ENCODE data around the gene MAP4K3.

The MAP4K3 gene

DNA sequence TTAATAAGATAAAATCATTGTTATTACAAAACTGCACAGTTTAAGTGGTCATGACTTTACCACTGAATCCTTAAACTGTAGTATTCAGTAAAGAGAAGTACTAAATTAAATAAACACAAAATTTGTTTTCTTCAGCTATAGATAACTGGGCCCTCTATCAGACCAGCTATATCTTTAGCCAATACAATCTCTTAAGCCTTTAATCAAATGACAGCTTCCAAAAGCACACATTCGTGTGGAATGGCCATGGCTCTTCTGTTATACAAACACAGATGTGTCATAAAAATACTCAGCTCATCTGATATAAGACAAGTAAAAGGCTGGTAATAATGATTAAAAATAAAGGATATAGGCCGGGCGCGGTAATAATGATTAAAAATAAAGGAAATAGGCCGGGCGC, 135.7 kb downstream of the MAP4K3 start:
- TF ChIP-seq FOXP2 (optimal IDR thresholded peaks at IDR 0.05; ENCODE audit: borderline replicate concordance, extremely low read depth, extremely low read length, insufficient read depth) (no peak), SIN3A (IDR thresholded peaks at IDR 0.05; ENCODE audit: borderline replicate concordance, insufficient read depth, low read length) (no peak), TAF1 (IDR thresholded peaks at IDR 0.05; ENCODE audit: borderline replicate concordance, insufficient read depth, low read length) (no peak), REST (IDR thresholded peaks at IDR 0.05; ENCODE audit: insufficient read depth in 1 of 2, low read depth in 2 of 2, low read length in 2 of 2) (no peak), POLR2AphosphoS5 (IDR thresholded peaks at IDR 0.05; ENCODE audit: low read depth, low read length) (no peak)

DNA sequence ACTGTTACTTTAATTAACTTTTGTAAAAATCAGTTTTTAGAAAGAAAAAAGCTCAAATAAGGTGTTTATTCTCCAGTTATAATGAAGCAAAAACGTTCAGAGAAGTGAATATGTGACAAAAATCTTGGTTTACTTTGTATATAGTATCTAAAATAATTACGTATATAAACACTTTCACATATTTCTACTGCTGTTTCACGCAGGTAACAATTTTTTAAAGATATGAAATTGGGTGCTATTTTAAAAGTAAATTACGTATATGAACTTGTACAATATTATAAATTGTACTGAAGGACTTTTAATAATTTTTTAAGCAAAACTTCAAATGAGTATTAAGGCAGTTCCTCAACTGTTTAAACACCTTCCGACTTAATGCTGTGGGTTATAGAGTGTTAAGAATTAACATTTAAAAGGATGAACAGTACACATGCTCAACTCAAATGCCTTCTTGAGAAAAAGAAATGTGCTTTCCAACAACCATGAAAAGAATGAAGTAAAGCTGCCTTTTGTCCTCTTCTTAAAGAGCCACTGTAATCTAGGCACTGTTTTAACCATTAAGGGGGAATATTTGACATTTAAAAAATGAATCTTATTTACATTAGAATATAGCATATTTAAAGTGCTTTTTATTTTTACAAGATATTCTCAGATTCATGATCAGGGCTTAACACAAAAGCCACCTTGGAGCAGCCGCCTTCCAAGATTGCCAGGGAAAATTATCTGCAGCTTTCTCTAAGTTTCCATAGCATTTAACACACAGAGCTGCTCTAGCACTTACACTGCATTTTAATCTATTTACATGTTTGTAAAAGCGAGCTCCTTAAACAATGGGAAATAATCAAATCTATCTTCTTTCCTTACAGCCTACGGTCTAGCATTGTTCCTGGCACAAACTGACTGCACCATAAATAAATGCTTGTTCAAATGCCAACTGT, 136.8 kb downstream of the MAP4K3 start:
- no peak for TF ChIP-seq SIN3A (IDR thresholded peaks at IDR 0.05; ENCODE audit: borderline replicate concordance, insufficient read depth, low read length)
- no peak for TF ChIP-seq FOXP2 (optimal IDR thresholded peaks at IDR 0.05; ENCODE audit: borderline replicate concordance, extremely low read depth, extremely low read length, insufficient read depth)
- TF ChIP-seq POLR2AphosphoS5 (IDR thresholded peaks at IDR 0.05; ENCODE audit: low read depth, low read length), result no peak
- no peak for TF ChIP-seq TAF1 (IDR thresholded peaks at IDR 0.05; ENCODE audit: borderline replicate concordance, insufficient read depth, low read length)
- TF ChIP-seq REST (IDR thresholded peaks at IDR 0.05; ENCODE audit: insufficient read depth in 1 of 2, low read depth in 2 of 2, low read length in 2 of 2), result no peak

GRCh38 chr2:39290433-39290832, 146.7 kb downstream of the MAP4K3 start:
- TF ChIP-seq TAF1 (IDR thresholded peaks at IDR 0.05; ENCODE audit: borderline replicate concordance, insufficient read depth, low read length) (no peak), FOXP2 (optimal IDR thresholded peaks at IDR 0.05; ENCODE audit: borderline replicate concordance, extremely low read depth, extremely low read length, insufficient read depth) (no peak), REST (IDR thresholded peaks at IDR 0.05; ENCODE audit: insufficient read depth in 1 of 2, low read depth in 2 of 2, low read length in 2 of 2) (no peak), SIN3A (IDR thresholded peaks at IDR 0.05; ENCODE audit: borderline replicate concordance, insufficient read depth, low read length) (no peak), POLR2AphosphoS5 (IDR thresholded peaks at IDR 0.05; ENCODE audit: low read depth, low read length) (no peak)

GRCh38 chr2:39289609-39290008, 147.5 kb downstream of the MAP4K3 start:
- no peak for TF ChIP-seq SIN3A (IDR thresholded peaks at IDR 0.05; ENCODE audit: borderline replicate concordance, insufficient read depth, low read length)
- no peak for TF ChIP-seq POLR2AphosphoS5 (IDR thresholded peaks at IDR 0.05; ENCODE audit: low read depth, low read length)
- no peak for TF ChIP-seq REST (IDR thresholded peaks at IDR 0.05; ENCODE audit: insufficient read depth in 1 of 2, low read depth in 2 of 2, low read length in 2 of 2)
- TF ChIP-seq FOXP2 (optimal IDR thresholded peaks at IDR 0.05; ENCODE audit: borderline replicate concordance, extremely low read depth, extremely low read length, insufficient read depth), result no peak
- TF ChIP-seq TAF1 (IDR thresholded peaks at IDR 0.05; ENCODE audit: borderline replicate concordance, insufficient read depth, low read length), result no peak
